ENCODE measurements around the gene CRYGN. TPM values are rescaled to one million over a fixed set of nuclear protein-coding genes. Genes with fewer than 3 reads are reported as not detected.

The CRYGN gene
- polyA plus RNA-seq, 3 donors from 2014 or later, result not detected

- no peaks in the 10 kb centered on the region for H3K9me3 Mint-ChIP-seq
- no peak overlapping the region for H3K4me3 Mint-ChIP-seq
- H3K4me1 Mint-ChIP-seq, result peaks cover 46 to 60% of the 10 kb centered on the region in 2 donors
- DNase-seq, result no peak
- H3K36me3 Mint-ChIP-seq, result peaks cover 22 to 51% (median 29%) of the 10 kb centered on the region in 3 donors
- peaks cover 0 to 9% (median 4%) of the 10 kb centered on the region in 3 donors for H3K27me3 Mint-ChIP-seq (ENCODE audit: low read depth in 3 of 3)
- H3K27ac Mint-ChIP-seq, result peak overlapping the region in 4 of 6 donors; percentile 3 to 78 (median 44)
Measured at GRCh38 chr7:151469281-151469680, 29.3 kb upstream of the CRYGN start.

GRCh38 chr7:151468217-151469018 lies 28.5 kb upstream of the CRYGN start:
- peaks cover 38 to 53% of the 10 kb centered on the region in 2 donors for H3K4me1 Mint-ChIP-seq

GRCh38 chr7:151465169-151465568 lies 25.2 kb upstream of the CRYGN start:
- no peak overlapping the region for H3K4me3 Mint-ChIP-seq
- peaks cover 17 to 24% of the 10 kb centered on the region in 2 donors for H3K4me1 Mint-ChIP-seq
- H3K9me3 Mint-ChIP-seq, result peaks cover 2 to 18% (median 5%) of the 10 kb centered on the region in 6 donors
- no peak for DNase-seq
- H3K36me3 Mint-ChIP-seq, result peaks cover 41 to 63% (median 46%) of the 10 kb centered on the region in 3 donors
- no peak overlapping the region for H3K27ac Mint-ChIP-seq
- peaks cover 2 to 13% (median 4%) of the 10 kb centered on the region in 3 donors for H3K27me3 Mint-ChIP-seq (ENCODE audit: low read depth in 3 of 3)

More at GRCh38 chr7:151468217-151469018, 28.5 kb upstream of the CRYGN start:
- peaks cover 0 to 12% (median 4%) of the 10 kb centered on the region in 3 donors for H3K27me3 Mint-ChIP-seq (ENCODE audit: low read depth in 3 of 3)
- H3K4me3 Mint-ChIP-seq, result peak overlapping the region in 1 of 5 donors; percentile 19
- no peak for DNase-seq
- H3K27ac Mint-ChIP-seq, result peak overlapping the region in 4 of 6 donors; percentile 9 to 78 (median 47)
- H3K36me3 Mint-ChIP-seq, result peaks cover 30 to 59% (median 37%) of the 10 kb centered on the region in 3 donors
- peaks cover 0 to 2% (median 0%) of the 10 kb centered on the region in 6 donors for H3K9me3 Mint-ChIP-seq

GRCh38 chr7:151462306-151462779 lies 22.4 kb upstream of the CRYGN start:
- DNase-seq, result no peak
- no peak overlapping the region for H3K4me3 Mint-ChIP-seq
- H3K4me1 Mint-ChIP-seq, result no peaks in the 10 kb centered on the region
- peaks cover 27 to 43% (median 31%) of the 10 kb centered on the region in 3 donors for H3K36me3 Mint-ChIP-seq
- peaks cover 2 to 18% (median 5%) of the 10 kb centered on the region in 6 donors for H3K9me3 Mint-ChIP-seq
- H3K27me3 Mint-ChIP-seq (ENCODE audit: low read depth in 3 of 3), result peaks cover 2 to 9% (median 2%) of the 10 kb centered on the region in 3 donors
- H3K27ac Mint-ChIP-seq, result peak overlapping the region in 1 of 6 donors; percentile 18

- Mint-ChIP-seq H3K4me1 (no peaks in the 10 kb centered on the region), H3K27ac (no peak overlapping the region), H3K27me3 (ENCODE audit: low read depth in 3 of 3) (peaks cover 2 to 9% (median 2%) of the 10 kb centered on the region in 3 donors), H3K36me3 (peaks cover 24 to 38% (median 31%) of the 10 kb centered on the region in 3 donors), H3K4me3 (no peak overlapping the region), H3K9me3 (peaks cover 2 to 18% (median 5%) of the 10 kb centered on the region in 6 donors)
- no peak for DNase-seq
Measured at GRCh38 chr7:151461942-151462230, 21.9 kb upstream of the CRYGN start.

- H3K9me3 Mint-ChIP-seq, result peaks cover 2 to 18% (median 5%) of the 10 kb centered on the region in 6 donors
- peak overlapping the region in 1 of 6 donors; percentile 41 for H3K27ac Mint-ChIP-seq
- no peaks in the 10 kb centered on the region for H3K4me1 Mint-ChIP-seq
- peaks cover 24 to 37% (median 31%) of the 10 kb centered on the region in 3 donors for H3K36me3 Mint-ChIP-seq
- H3K4me3 Mint-ChIP-seq, result no peak overlapping the region
- H3K27me3 Mint-ChIP-seq (ENCODE audit: low read depth in 3 of 3), result peaks cover 2 to 9% (median 2%) of the 10 kb centered on the region in 3 donors
- DNase-seq, result no peak
Measured at GRCh38 chr7:151461096-151461941, 21.4 kb upstream of the CRYGN start.

GRCh38 chr7:151460474-151460855 lies 20.5 kb upstream of the CRYGN start:
- DNase-seq, result no peak
- Mint-ChIP-seq H3K36me3 (peaks cover 21 to 30% (median 24%) of the 10 kb centered on the region in 3 donors), H3K27ac (no peak overlapping the region), H3K27me3 (ENCODE audit: low read depth in 3 of 3) (peaks cover 2 to 9% (median 2%) of the 10 kb centered on the region in 3 donors), H3K4me3 (no peak overlapping the region), H3K4me1 (no peaks in the 10 kb centered on the region), H3K9me3 (peaks cover 2 to 18% (median 5%) of the 10 kb centered on the region in 6 donors)

- Mint-ChIP-seq H3K27me3 (ENCODE audit: low read depth in 3 of 3) (peaks cover 2 to 9% (median 2%) of the 10 kb centered on the region in 3 donors), H3K4me1 (no peaks in the 10 kb centered on the region), H3K4me3 (no peak overlapping the region), H3K27ac (peak overlapping the region in 1 of 6 donors; percentile 30), H3K9me3 (peaks cover 2 to 18% (median 5%) of the 10 kb centered on the region in 6 donors), H3K36me3 (peaks cover 18 to 25% (median 20%) of the 10 kb centered on the region in 3 donors)
- DNase-seq, result no peak
Measured at GRCh38 chr7:151459726-151460473, 20.0 kb upstream of the CRYGN start.

GRCh38 chr7:151457534-151457933 lies 17.6 kb upstream of the CRYGN start:
- H3K27me3 Mint-ChIP-seq (ENCODE audit: low read depth in 3 of 3), result peaks cover 2 to 4% (median 2%) of the 10 kb centered on the region in 3 donors
- H3K4me3 Mint-ChIP-seq, result no peak overlapping the region
- no peak overlapping the region for H3K27ac Mint-ChIP-seq
- H3K9me3 Mint-ChIP-seq, result peaks cover 0 to 8% (median 4%) of the 10 kb centered on the region in 6 donors
- H3K4me1 Mint-ChIP-seq, result no peaks in the 10 kb centered on the region
- peaks cover under 1 to 4% (median 2%) of the 10 kb centered on the region in 3 donors for H3K36me3 Mint-ChIP-seq
- no peak for DNase-seq

GRCh38 chr7:151456782-151457181 lies 16.8 kb upstream of the CRYGN start:
- Mint-ChIP-seq H3K27ac (no peak overlapping the region), H3K4me3 (no peak overlapping the region), H3K36me3 (no peaks in the 10 kb centered on the region), H3K27me3 (ENCODE audit: low read depth in 3 of 3) (peaks cover 2 to 4% (median 2%) of the 10 kb centered on the region in 3 donors), H3K4me1 (no peaks in the 10 kb centered on the region), H3K9me3 (peaks cover 0 to under 1% (median 0%) of the 10 kb centered on the region in 6 donors)
- no peak for DNase-seq

GRCh38 chr7:151456276-151456675 lies 16.3 kb upstream of the CRYGN start:
- Mint-ChIP-seq H3K27me3 (ENCODE audit: low read depth in 3 of 3) (peaks cover 2 to 4% (median 2%) of the 10 kb centered on the region in 3 donors), H3K27ac (no peak overlapping the region), H3K4me3 (no peak overlapping the region)

GRCh38 chr7:151455690-151456089 lies 15.7 kb upstream of the CRYGN start:
- Mint-ChIP-seq H3K4me3 (no peak overlapping the region), H3K36me3 (no peaks in the 10 kb centered on the region), H3K4me1 (no peaks in the 10 kb centered on the region), H3K27me3 (ENCODE audit: low read depth in 3 of 3) (peaks cover 2 to 4% (median 2%) of the 10 kb centered on the region in 3 donors), H3K9me3 (no peaks in the 10 kb centered on the region), H3K27ac (no peak overlapping the region)
- DNase-seq, result no peak

More at GRCh38 chr7:151456276-151456675, 16.3 kb upstream of the CRYGN start:
- Mint-ChIP-seq H3K4me1 (no peaks in the 10 kb centered on the region), H3K36me3 (no peaks in the 10 kb centered on the region), H3K9me3 (no peaks in the 10 kb centered on the region)
- no peak for DNase-seq

GRCh38 chr7:151454932-151455530 lies 15.1 kb upstream of the CRYGN start:
- no peak for DNase-seq
- Mint-ChIP-seq H3K4me1 (no peaks in the 10 kb centered on the region), H3K9me3 (no peaks in the 10 kb centered on the region), H3K4me3 (no peak overlapping the region), H3K27ac (no peak overlapping the region), H3K27me3 (ENCODE audit: low read depth in 3 of 3) (peaks cover 0 to 4% (median 2%) of the 10 kb centered on the region in 3 donors), H3K36me3 (no peaks in the 10 kb centered on the region)

All from immature natural killer cell (primary cell).